GM21367 (cell line): ENCODE data around the gene SIAE.
A peak's percentile ranks its signal among the peaks of the same experiment; 100 is the strongest.

Experiments
- ATAC-seq: cut with Tn5 transposase; IDR thresholded peaks from one replicate; pipeline ENCODE4 v1.9.1; 2021; ENCODE audit not compliant: unreplicated experiment

Gene SIAE

GRCh38 chr11:124669193-124669592 lies 4.3 kb downstream of the SIAE start:
- no peak for ATAC-seq

- no peak for ATAC-seq
These were observed 5.9 kb downstream of the SIAE start for GRCh38 chr11:124667601-124668000.

GRCh38 chr11:124663861-124664260 lies 9.7 kb downstream of the SIAE start:
- ATAC-seq = no peak

GRCh38 chr11:124662106-124662505 lies 11.4 kb downstream of the SIAE start:
- ATAC-seq = no peak

- ATAC-seq = no peak
These were observed 12.0 kb downstream of the SIAE start for GRCh38 chr11:124661553-124661952.

GRCh38 chr11:124658986-124659385 lies 14.6 kb downstream of the SIAE start:
- ATAC-seq = no peak

GRCh38 chr11:124658501-124658900 lies 15.0 kb downstream of the SIAE start:
- ATAC-seq = no peak

- no peak for ATAC-seq
These were observed 15.6 kb downstream of the SIAE start for GRCh38 chr11:124657904-124658303.

GRCh38 chr11:124656774-124657630 lies 16.5 kb downstream of the SIAE start:
- no peak for ATAC-seq

GRCh38 chr11:124648610-124649009 lies 24.9 kb downstream of the SIAE start:
- no peak for ATAC-seq

GRCh38 chr11:124646148-124646547 lies 27.4 kb downstream of the SIAE start:
- no peak for ATAC-seq

- ATAC-seq = peak; percentile 60
These were observed 28.9 kb downstream of the SIAE start for GRCh38 chr11:124644426-124645280.

- no peak for ATAC-seq
These were observed 29.7 kb downstream of the SIAE start for GRCh38 chr11:124643605-124644425.

GRCh38 chr11:124643042-124643604 lies 30.4 kb downstream of the SIAE start:
- ATAC-seq = no peak

- ATAC-seq = no peak
These were observed 30.9 kb downstream of the SIAE start for GRCh38 chr11:124642628-124643027.

GRCh38 chr11:124640666-124641065 lies 32.9 kb downstream of the SIAE start:
- no peak for ATAC-seq

- ATAC-seq = no peak
These were observed 34.4 kb downstream of the SIAE start for GRCh38 chr11:124639186-124639585.

GRCh38 chr11:124638500-124638899 lies 35.0 kb downstream of the SIAE start:
- no peak for ATAC-seq

- ATAC-seq = no peak
These were observed 37.6 kb downstream of the SIAE start for GRCh38 chr11:124635932-124636331.

GRCh38 chr11:124633355-124633754 lies 40.2 kb downstream of the SIAE start:
- no peak for ATAC-seq

GRCh38 chr11:124629961-124630360 lies 43.6 kb downstream of the SIAE start:
- no peak for ATAC-seq
